Stimulated activated CD4-positive, alpha-beta T cell treated with anti-CD3 and anti-CD28 coated beads, Interleukin-1b, Interleukin-23, amount 100 ng/mL, for 48 hours (primary cell): Measurements from ENCODE around the gene TPRG1.

ENCODE experiments used
- DNase-seq: peaks from one replicate; pipeline ENCODE4 v3.0.0-alpha.2; 2020

The TPRG1 gene

DNA sequence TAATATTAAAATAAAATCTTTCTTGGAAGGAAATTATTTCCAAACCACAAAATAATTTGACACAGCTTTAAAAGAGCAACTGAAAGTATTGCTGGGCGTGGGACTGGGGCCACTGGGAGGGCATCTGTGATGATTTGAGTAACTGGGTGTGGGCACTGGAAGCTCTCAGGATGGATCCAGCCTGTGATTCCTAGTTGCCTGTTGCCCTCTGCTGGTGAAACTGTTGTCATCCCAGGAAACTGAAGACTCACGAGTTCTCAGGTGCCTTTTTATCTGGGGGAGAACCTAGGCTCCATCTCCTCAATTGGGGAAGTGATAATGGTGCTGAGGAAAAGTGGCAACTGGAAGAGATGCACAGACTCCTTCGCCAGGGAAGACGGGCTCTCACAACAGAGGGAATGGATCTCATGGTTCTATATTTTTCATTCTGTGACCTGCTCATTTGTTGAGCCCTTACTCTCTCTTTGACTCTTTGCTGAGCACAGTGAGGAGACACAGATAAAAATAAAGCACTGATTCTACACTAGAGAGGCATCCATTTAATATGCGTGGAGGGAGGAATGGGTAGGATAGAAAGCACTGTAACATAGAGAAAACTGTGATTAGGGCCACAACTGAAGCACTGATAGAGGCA, 61.6 kb downstream of the TPRG1 start:
- peak; percentile 23 for DNase-seq

DNA sequence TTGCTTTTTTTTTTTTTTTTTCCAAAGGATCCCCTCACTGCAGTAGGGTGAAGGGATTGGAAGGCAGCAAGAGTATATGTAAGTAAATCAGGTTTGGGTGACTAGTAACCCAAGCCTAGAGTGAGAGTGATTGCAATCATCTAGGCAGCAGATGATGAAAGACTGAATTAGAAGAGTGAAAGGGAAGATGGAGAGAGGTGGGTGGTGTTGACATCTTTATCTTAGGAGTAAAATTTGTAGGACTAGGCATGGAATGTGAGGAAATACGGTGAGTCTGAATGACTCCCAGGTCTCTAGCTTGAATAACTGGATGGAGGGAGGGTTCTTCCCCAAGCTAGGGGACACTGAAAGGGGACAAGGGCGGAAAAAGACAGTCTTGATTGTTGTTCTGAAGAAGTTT, 63.4 kb downstream of the TPRG1 start:
- no peak for DNase-seq

DNA sequence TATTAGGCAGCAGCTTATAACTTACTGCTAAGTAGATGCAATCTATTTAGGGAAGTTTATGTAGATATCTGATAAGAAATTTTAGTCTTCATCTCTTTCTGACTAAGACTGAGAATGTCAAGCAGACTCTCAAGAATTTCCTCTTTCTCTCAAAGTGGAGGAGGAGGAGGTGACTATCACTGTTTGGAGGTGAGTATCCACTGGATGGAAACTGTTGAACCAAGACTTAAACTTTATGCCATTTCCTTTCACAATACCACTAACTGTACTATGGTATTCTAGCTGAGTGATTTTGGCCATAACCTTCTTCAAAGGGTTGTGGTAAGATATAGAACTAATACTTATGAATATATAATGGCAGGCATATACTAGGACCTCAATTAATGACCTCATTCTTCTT, 64.6 kb downstream of the TPRG1 start:
- DNase-seq: no peak

DNA sequence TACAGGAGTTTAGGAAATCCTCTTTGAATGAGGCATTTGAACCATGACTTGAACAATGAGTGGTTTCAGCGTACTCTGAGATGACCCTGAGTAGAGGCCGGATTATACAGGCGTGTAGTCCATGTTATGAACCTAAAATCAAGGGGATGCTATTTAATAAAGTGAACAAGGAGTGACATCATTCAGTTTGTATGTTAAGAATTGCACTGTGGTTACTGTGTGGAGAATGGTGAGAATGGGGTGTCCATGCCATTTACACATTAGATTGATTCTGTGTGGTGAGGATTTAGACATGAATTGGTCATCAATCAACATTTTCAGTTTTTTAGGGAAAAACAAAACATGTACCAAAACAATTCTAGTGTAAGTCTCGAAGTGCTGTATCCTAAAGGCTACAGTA, 65.8 kb downstream of the TPRG1 start:
- no peak for DNase-seq

DNA sequence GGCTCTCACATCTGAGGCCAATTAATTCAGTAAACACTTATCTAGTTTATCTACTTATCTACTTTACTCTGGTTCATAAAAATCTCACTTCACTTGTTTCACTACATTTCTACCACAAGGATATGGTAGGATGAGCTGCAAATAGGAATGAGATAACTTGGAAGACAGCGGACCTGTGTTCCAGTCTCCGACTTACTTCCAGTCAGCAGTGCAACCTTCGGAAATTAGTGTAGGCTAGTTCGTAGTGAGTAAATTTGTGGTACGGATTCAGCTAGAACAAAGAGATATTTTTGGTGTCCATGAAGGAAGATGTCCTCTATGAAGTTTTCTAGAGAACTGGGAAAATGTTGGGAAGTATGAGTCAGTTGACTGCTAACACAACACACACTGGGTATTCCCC, 66.3 kb downstream of the TPRG1 start:
- DNase-seq: no peak

DNA sequence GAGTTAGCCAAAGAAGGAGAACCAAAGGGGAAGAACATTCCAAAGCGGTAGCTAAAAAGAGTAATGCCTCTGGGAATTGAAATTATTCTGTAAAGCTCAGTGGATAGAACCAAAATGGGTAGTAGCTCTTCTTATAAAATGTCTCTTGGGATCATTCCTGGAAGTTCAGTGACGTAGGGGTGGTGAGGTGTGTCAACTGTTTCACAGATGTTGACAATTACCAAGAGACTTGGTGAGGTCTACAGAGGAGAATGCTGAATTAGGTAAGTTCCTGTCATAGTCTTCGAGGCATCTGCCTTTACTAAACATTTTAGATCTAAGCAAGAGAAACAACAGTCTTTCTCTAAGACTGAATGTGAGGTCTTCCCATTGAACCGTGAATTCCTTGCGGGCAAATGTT, 67.8 kb downstream of the TPRG1 start:
- DNase-seq: no peak

DNA sequence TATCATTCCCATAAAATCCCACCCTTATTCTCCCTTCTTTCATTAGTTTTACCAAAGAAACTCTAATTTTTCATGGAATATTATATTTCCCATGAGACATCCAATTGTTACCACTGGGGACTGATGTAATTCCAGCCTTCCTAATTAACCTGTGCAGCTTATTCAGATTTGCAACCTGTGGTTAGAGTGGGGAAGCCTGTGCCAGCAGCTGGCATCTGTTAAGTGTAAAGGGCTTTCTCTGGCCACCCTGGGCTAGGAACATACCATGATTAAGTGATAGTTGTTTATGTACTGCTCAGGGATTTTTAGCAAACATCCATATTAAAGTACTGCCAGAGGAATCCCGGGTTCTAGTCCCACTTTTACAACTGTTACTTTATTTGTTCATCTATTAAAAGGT, 78.2 kb downstream of the TPRG1 start:
- DNase-seq: no peak

DNA sequence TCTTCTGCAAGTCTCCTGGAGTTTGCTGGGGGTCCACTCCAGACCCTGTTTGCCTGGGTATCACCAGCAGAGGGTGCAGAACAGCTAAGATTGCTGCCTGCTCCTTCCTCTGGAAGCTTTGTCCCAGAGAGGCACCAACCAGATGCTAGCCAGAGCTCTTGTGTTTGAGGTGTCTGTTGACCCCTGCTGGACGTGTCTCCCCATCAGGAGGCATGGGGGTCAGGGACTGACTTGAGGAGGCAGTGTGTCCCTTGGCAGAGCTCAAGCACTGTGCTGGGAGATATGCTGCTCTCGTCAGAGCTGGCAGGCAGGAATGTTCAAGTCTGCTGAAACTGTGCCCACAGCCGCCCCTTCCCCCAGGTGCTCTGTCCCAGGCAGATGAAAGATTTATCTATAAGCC, 86.5 kb downstream of the TPRG1 start:
- no peak for DNase-seq

DNA sequence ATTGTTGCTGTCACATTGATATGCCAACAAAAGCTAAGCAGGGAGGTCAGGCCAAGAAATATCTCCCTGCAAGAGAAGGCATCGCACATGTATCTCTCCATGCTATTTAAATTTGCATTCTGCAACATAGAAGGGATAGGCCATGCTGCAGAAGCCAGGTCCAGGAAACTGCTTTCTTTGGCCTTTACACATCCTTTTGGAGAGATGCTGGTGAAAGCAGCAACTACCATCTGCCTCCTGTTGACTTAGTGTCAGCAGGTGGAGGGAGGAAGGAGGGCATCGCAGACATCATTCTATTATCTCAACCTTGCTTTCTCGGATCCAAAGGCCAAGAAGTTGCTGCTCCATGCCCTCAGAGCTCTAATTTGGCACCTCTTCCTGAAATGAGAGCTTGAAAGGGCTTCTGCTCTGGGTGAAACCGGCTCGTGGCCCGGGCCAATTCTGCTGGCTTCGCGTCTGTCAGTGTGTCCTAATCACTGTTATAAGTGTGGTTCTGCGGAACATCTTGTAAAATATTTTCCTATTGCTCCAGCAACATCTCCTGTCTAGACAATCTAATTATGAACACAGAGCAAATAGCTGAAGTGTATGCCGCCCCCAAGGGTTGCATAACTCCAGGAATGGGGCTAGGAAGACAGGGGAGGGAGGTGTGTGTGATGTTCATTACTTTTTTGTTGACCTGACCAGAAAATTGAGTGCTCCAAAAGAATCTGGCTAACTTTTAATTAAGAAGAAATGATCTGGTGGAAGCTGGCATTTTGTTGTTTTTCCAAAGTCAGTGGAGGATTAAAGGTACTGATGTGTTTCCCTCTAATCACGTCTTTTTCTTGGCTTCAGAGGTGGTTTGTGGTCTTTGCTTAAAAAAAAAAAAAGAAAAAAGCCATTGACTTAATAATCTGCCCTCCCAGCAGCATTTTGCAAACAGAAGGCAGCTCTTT, 89.1 kb downstream of the TPRG1 start:
- DNase-seq: no peak

DNA sequence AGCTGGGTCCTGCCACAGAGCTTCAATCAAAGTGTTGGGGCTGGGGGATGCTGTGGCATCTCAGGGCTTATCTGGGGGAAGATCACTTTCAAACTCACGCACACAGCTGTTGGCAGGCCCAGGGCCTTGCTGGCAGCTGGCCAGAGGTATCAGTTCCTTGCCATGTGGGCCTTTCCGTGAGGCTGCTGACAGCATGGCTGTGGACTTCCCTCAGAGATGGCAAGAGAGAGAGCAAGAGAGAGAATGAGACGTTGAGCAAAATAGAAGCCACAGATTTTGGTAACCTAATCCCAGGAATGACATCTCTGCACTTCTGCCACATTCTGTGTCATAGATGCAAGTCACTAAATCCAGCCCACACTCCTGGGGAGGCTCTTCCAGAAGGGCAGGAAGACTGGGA, 91.0 kb downstream of the TPRG1 start:
- no peak for DNase-seq

DNA sequence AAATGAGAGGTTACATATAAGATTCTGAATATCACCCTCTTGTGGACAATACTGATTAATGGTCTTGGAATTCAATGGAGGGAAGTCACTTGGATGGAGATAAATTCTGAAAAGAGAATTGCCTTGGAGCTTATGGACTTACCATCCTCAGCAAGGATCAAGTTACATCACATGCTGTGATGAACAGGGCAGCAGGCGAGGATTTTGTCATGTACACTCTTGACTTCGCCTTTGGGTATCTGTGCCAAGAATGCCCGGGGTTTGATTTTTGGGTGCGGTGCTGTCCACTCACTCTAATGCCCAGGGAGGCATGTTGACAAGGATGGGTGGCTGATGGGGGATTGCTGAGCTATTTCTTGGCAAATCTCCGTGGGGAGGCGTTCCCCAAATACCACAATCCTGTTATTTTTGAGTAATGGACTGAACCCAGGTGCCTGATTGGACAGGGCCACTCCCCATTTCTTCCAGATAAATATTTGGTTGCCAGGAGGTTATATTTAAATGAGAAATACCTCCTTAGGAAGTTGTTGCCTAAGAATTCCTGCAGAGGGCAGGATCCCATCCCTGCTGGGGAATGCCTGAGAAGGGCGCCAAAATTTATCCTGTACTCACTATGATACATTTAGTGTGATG, 96.3 kb downstream of the TPRG1 start:
- no peak for DNase-seq

DNA sequence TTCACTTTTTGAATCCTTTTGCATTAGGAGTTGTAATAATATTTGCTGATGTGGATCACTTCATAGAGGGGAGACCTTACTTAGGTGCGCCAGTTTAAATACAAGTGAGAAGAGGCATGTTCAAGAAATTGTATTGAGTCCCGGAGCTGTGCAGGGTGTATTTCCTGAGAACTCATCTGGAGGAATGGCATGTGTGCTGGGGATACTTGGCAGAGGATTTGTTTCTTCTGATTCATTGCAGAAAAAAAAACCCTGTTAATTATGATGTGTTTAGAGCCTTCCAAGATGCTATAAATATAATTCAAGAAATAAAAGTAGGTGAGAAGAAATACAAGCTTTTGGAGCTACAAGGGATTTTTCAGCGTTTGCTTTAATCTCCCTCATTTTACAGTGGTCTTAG, 97.6 kb downstream of the TPRG1 start:
- DNase-seq: no peak

DNA sequence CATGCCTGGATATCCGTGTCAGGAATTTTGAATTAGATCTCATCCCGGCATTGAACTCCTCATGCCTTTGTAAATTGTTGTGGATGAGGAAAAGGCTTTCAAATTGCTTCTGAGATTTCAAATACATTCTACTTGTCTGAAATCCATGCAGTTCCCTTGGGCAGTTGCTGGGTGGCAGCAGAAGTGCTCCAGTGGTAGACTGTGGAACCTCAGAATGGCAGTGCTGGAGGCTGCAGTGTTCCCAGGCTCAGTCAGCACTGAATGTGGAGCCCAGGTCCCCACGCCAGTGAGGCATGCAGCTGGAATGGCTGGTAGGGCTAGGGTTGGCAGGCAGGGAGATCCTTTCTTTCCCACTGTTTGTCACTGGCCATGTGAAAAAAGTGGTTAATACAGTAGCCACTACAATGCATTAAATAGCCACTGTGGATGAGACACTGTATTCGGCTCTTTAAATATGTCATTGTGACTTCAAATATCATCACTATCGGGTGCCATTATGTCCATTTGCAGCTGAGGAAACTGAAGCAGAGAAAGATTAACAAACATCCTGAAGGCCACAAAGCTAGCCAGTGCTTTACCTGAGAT, 98.6 kb downstream of the TPRG1 start:
- peak; percentile 46 for DNase-seq

DNA sequence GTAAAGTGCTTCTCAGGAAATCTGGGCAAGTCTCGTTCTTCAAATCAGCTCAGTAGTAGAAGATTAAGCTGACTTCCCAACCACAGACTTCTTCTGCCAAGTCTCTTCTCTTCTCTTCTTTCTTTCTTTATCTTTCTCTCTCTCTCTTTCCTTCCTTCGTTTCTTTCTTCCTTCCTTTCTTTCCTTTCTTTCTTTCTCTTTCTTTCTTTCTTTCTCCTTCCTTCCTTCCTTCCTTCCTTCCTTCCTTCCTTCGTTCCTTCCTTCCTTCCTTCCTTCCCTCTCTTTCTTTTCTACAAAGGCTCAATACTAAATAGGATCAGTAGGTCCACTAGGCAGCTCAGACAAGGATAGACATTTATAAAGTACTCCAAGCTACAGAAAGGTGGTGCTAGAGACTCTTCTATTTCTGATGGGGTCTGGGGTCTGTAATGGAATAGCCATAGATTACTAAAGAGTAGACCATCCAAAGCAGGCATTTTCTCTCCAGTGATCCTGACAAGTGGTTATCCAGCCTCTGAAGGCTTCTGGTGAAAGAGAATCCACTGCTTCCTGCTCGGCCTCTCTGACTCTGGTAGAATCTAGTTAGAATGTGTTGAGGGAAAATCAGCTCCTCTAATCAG, 100.8 kb downstream of the TPRG1 start:
- no peak for DNase-seq

DNA sequence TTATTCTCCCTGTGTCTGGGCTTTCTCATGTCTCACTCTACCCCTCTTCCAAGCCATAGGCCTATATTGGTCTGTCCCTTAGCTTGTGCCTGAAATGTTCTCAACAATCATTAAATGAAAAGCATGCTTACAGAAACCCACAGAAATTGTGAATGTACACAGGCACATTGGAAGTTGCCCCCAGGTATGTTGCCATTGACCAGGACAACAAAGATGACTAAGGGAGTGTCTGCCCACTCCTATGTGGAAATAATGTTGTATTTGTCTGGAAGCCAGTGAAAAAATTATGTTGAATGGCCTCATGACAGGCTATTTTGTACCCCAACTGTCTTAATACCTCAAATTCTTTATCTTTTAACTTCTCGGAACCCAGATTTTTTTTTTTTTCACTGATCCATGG, 102.0 kb downstream of the TPRG1 start:
- DNase-seq: no peak

DNA sequence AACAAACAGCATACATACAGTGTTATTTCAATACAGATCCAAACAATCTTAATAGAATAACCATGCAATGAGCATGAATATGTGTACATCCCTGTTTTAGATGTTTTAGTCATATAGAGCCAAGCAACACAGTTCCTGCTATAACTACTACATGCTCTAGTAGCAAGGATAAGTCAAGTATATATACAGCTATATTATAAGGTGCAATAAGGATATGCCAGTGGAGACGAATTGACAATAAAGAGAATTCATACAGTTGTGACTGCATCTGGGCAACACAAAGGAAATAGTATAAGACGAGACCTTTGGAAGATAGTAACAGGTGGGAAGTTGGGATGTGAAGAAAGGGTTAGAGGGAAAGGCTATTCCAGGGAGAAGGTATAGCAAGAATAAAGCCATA, 103.4 kb downstream of the TPRG1 start:
- no peak for DNase-seq

DNA sequence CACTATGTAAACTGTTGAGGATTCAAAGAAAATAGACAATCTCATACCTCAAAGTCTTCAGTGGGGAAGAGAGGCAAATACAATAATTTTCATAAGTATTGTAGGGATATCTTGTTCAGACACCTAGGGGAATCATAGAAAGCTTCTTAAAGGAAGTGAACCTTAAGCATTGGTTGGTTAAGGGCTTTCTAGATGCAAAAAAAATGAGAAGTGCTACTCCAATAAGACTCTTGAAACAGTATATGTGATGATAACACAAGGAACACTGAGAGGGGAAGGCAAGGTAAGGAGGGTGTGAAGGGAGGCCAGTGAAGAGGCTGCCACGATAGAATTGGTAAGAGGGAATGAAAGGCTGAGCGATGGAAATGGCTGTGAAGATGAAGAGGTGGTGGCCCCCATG, 104.1 kb downstream of the TPRG1 start:
- DNase-seq: no peak

DNA sequence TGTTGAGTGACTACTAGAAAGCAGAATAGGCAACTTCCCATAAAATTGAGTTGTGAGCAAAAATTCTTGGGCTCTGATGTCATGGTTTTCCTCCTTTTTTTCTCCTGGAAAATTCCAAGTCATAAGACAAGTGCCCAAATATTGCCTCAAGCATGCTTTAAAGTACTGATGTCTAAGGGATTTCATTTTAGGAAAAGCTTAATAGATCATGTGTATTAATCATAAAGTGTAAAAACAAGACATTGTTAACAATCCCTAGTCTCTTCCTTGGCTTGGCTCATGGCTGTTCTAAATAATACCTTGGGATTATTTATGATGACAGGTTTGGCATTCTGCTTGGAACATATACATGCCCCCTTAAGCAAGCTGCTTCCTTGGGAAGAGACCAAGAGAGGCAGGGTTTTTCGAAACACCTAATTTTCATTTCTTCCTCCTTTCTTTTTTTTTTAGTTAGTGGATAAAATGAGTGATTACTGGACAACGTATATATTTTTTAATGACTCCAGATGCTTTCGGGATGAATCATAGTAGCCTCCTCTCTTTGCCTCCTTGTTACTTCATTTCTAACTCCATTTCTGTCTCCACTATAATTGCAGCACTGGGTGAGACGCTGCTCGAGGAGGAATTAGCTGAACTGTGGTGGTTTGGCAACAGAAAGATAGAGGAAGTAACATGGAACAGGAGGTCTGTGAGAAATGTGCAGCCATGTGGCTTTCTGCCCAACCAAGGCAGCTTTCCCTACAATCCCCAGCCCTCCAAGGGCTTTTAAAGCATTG, 104.9 kb downstream of the TPRG1 start:
- no peak for DNase-seq

DNA sequence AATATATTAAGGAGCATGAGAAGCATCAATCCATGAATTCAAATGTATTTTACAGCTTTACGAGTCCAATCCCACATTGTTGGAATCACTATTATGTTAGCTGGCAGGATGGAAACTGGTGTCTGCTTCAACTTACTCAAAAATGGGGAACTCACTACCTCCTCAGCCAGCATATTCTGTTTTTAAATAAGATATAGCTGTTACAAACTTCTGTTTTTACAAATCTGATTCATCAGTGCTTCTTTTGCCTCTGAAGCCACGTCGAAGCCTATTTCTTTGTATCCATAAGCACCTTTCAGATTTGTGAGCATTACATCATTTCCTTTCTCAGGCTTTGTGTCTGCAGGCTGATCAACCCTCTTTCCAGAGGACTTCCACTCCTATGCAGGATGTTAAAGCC, 105.9 kb downstream of the TPRG1 start:
- no peak for DNase-seq

DNA sequence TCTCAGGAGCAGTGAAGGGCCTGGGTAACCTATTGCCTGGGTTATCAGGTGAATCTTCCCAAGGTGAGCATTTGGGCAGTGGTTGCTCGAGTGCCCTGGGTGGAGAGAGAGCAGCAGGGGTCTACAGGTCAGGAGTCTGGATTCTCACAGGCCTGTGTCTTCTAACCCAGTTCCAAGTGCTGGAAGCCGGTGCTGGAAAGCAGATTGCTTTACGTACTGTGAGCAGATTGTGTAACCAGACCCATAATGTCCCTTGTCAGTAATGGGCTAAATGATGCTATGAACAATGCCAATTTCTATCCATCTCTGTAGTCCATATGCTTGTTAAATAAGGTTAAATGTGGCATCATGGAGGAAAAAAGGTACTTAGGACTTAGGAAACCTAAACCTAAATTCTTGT, 106.5 kb downstream of the TPRG1 start:
- no peak for DNase-seq

DNA sequence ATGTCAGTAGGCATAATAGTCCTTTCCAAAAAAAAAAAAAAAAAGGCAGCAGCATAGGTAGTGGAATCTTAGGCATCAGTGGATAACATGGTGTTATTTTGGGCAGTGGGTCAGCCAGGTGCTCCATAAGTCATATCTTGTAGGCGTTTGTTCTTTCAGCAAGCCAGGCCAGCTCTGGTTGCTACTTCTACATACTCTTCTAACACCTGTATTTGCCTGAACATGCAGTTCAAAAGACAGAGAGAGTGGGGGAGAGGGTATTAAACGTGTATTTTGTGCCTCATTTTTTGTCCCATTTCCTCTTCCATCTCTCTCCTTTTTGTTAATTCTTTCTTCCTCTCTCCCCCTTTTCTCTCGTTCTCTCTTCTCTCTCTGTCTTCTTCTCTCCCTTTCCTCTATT, 110.4 kb downstream of the TPRG1 start:
- no peak for DNase-seq

DNA sequence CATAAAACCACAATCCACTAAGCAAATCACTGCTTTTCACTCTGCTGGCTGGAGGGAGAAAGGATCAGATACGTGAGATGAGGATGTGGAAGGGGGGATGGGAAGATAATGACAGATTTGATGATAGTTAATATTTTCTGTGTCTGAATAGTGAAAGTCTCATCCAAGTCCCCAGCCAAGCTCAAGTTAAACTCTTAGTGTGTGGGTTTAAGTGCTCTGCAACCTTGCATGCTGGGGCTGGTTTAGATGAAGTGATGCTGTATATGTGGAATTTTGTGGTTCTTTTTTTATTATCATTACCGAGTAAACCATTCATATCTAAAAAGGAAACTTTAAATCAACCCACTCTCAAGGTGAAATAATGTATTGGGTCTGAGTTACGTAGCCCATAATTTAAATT, 111.0 kb downstream of the TPRG1 start:
- no peak for DNase-seq

DNA sequence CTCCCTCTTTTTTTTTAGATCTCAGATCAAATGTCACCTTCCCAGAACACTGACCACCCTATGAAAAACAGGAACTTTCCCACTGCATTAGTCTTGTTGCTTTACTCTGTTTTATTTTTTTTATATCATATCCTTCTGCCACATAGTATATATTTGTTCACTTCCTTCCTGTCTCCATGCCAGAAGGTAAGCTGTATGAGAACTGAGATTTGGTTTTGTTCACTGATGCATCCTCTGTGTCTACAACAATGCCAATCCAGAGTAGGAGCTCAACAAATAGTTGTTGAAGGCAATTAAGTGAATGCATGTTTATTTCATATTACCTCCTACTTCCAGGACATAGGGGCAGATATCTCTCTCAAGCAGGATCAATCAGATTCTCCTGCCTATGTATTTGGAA, 114.4 kb downstream of the TPRG1 start:
- no peak for DNase-seq
